ENCODE data around the gene FXYD6.
A peak's percentile ranks its signal among the peaks of the same experiment; 100 is the strongest.

FXYD6 gene

DNA sequence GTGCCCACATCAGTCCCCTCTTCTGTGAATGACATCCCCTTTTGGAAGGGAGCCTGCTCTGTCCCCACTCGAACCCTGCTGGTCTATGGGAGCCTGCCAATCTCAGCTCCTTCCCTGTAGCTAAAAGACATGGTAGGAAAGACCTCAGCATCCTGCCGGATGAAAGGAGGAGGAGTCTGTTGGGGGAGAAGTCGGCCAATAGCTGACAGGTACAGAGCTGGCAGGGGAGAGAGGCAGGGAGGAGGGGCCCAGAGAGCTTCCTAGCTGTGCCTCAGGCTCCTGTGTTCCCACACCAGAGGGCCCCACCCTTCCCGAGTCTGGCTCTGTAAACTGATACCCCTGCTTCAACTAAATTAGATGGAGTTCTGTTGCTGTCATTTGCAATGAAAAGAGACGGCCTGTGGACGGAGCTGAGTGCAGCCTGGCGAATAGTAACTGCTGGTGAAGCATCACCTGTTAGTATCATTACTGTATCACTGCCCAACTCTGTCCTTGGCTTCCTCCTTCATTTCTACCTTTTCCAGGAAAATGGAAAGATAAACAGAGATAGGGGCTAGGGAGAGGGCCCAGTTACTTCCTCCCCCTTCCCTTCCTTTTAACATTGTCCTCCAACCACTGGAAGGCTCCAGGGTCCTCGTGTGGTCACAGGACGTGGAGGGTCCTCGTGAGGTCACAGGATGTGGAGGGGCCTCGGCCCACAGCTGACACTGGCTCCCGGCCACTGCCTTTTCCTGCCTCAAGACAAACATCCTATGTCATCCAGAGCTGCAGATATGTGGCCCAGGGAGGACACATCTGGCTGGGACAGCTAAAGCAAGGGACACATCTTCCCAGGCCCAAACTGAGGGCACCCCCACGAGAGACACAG, 15.1 kb downstream of the FXYD6 start:
- TF ChIP-seq YY1 (IDR thresholded peaks at IDR 0.05; ENCODE audit: insufficient read depth, insufficient read length) (no peak), SUZ12 (IDR thresholded peaks at IDR 0.05; ENCODE audit: extremely low read depth, insufficient read depth, insufficient read length) (no peak), ZNF274 (IDR thresholded peaks at IDR 0.05; ENCODE audit: low read depth, low read length) (no peak)
- H3K36me3 ChIP-seq (ENCODE audit: insufficient read depth, insufficient read length, low read length): no peaks in the 10 kb centered on the region
- no peak overlapping the region for H3K4me3 ChIP-seq (ENCODE audit: insufficient read length, low read depth)
- no peak overlapping the region for H3K9ac ChIP-seq (ENCODE audit: insufficient read length, low read depth)
- no peaks in the 10 kb centered on the region for H3K9me3 ChIP-seq (ENCODE audit: insufficient read depth, low read length)
- peaks cover 6% of the 10 kb centered on the region for H3K4me1 ChIP-seq (ENCODE audit: insufficient read depth, insufficient read length)
- DNase-seq (ENCODE audit: low read depth, low spot score): peak; percentile 88
- H3K27me3 ChIP-seq (ENCODE audit: insufficient read depth, insufficient read length): peaks cover 12% of the 10 kb centered on the region

DNA sequence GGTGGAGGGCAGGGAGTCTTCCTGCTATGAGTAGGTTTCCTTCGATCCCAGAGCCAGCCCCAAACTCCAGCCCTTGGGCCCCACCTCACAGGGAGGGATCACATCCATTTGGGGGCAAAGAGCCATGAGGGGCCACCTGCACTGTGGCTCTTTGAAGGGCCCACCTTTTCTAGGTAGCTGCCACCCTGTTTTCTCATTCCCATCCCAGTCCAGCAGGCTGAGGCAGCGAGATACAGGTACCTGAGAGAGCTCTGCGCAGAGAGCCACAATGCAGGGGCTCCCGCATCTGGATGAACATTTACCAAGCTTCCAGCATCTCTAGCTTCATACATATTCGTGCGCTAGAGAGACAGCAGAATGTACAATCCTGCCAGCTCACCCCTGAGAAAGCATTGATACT, 16.3 kb downstream of the FXYD6 start:
- Histone ChIP-seq H3K27me3 (ENCODE audit: insufficient read depth, insufficient read length) (peaks cover 2% of the 10 kb centered on the region), H3K4me3 (ENCODE audit: insufficient read length, low read depth) (no peak overlapping the region), H3K36me3 (ENCODE audit: insufficient read depth, insufficient read length, low read length) (no peaks in the 10 kb centered on the region), H3K4me1 (ENCODE audit: insufficient read depth, insufficient read length) (peaks cover 8% of the 10 kb centered on the region), H3K9me3 (ENCODE audit: insufficient read depth, low read length) (no peaks in the 10 kb centered on the region), H3K9ac (ENCODE audit: insufficient read length, low read depth) (no peak overlapping the region)
- TF ChIP-seq YY1 (IDR thresholded peaks at IDR 0.05; ENCODE audit: insufficient read depth, insufficient read length) (no peak), ZNF274 (IDR thresholded peaks at IDR 0.05; ENCODE audit: low read depth, low read length) (no peak), SUZ12 (IDR thresholded peaks at IDR 0.05; ENCODE audit: extremely low read depth, insufficient read depth, insufficient read length) (no peak)
- DNase-seq (ENCODE audit: low read depth, low spot score): no peak

DNA sequence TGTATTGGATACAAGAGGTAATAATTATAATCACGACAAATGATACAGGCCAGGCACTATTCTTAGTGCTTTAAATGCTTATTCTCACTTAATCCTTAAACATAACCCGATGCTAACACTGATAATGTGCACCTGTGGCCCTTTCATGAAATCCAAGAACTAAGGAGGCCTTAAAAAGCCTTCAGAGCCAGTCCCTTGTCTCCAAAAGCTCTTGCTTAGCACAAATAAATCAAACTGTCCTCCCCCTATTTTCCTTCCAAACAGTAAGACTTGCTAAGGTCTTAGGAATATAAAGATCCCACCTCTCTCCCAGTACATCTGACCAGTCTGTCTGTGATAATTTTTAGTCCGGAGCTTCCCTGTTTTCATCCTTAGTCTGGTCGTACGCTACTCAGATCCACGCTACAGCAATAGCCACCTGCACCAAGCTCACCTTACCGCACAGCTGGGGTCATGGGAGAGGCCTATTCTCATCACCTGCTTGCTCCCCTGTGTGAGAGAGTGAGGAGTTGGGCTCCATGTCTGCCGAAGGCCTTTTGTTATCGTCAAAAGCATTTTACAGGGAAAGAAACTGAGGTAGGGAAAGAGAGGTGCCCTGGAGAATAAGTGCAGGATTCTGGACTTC, 16.9 kb downstream of the FXYD6 start:
- H3K27me3 ChIP-seq (ENCODE audit: insufficient read depth, insufficient read length): no peaks in the 10 kb centered on the region
- no peaks in the 10 kb centered on the region for H3K9me3 ChIP-seq (ENCODE audit: insufficient read depth, low read length)
- H3K4me3 ChIP-seq (ENCODE audit: insufficient read length, low read depth): no peak overlapping the region
- peaks cover 8% of the 10 kb centered on the region for H3K4me1 ChIP-seq (ENCODE audit: insufficient read depth, insufficient read length)
- TF ChIP-seq YY1 (IDR thresholded peaks at IDR 0.05; ENCODE audit: insufficient read depth, insufficient read length) (no peak), ZNF274 (IDR thresholded peaks at IDR 0.05; ENCODE audit: low read depth, low read length) (no peak), SUZ12 (IDR thresholded peaks at IDR 0.05; ENCODE audit: extremely low read depth, insufficient read depth, insufficient read length) (no peak)
- H3K36me3 ChIP-seq (ENCODE audit: insufficient read depth, insufficient read length, low read length): no peaks in the 10 kb centered on the region
- H3K9ac ChIP-seq (ENCODE audit: insufficient read length, low read depth): no peak overlapping the region
- DNase-seq (ENCODE audit: low read depth, low spot score): no peak

DNA sequence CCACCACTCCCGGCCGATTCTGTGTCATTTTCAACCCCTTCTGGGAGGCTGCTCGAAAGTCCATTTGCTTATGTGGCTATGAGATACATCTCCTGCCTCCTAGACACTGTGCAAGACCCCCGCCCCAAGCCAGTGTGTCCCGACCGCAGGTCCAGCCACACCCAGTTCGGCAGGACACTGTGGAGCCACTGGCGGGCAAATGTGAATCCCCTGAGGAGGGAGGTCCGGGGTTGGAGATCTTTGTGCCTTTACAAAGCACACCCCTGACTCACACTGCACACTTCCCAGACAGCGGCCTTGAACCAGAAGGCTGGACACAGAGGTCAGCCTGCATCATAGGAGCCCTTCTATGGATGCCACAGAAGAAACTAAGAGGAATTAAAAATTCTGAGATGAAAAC, 17.4 kb downstream of the FXYD6 start:
- H3K9me3 ChIP-seq (ENCODE audit: insufficient read depth, low read length): no peaks in the 10 kb centered on the region
- DNase-seq (ENCODE audit: low read depth, low spot score): no peak
- no peak overlapping the region for H3K9ac ChIP-seq (ENCODE audit: insufficient read length, low read depth)
- H3K27me3 ChIP-seq (ENCODE audit: insufficient read depth, insufficient read length): no peaks in the 10 kb centered on the region
- H3K4me3 ChIP-seq (ENCODE audit: insufficient read length, low read depth): no peak overlapping the region
- TF ChIP-seq YY1 (IDR thresholded peaks at IDR 0.05; ENCODE audit: insufficient read depth, insufficient read length) (no peak), ZNF274 (IDR thresholded peaks at IDR 0.05; ENCODE audit: low read depth, low read length) (no peak), SUZ12 (IDR thresholded peaks at IDR 0.05; ENCODE audit: extremely low read depth, insufficient read depth, insufficient read length) (no peak)
- no peaks in the 10 kb centered on the region for H3K36me3 ChIP-seq (ENCODE audit: insufficient read depth, insufficient read length, low read length)
- H3K4me1 ChIP-seq (ENCODE audit: insufficient read depth, insufficient read length): peaks cover 8% of the 10 kb centered on the region

DNA sequence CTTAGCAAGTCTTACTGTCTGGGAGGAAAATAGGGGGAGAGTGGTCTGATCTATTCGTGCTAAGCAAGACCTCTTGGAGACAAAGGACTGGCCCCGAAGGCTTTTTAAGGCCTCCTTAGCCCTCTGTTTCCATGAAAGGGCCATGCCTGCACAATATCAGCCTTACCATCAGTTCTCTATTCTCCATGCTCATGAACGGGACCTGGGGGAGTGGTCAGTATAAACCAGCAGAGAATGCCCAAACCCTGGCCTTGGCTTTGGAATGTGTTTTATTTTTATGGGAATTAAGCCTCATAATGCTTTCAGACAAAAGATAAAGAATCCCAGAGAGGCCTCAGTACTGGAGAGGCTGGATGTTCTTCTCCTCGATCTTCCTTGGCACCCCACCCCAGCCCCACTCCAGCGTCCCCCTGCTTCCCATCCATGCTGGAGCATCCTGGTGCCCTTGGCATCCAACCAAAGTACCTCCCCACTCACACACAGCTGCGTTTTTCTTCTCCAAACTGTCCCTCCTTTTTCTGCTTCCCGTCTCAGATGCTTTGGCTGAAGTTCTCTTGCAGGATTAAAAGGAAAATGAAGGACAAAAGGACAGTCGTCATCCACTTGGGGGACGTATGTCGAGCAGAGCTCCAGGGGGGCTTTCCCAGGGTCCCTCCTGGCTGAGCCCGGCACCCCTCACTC, 18.6 kb downstream of the FXYD6 start:
- Histone ChIP-seq H3K36me3 (ENCODE audit: insufficient read depth, insufficient read length, low read length) (no peaks in the 10 kb centered on the region), H3K4me1 (ENCODE audit: insufficient read depth, insufficient read length) (peaks cover 8% of the 10 kb centered on the region), H3K4me3 (ENCODE audit: insufficient read length, low read depth) (no peak overlapping the region), H3K9me3 (ENCODE audit: insufficient read depth, low read length) (no peaks in the 10 kb centered on the region), H3K9ac (ENCODE audit: insufficient read length, low read depth) (no peak overlapping the region), H3K27me3 (ENCODE audit: insufficient read depth, insufficient read length) (no peaks in the 10 kb centered on the region)
- no peak for DNase-seq (ENCODE audit: low read depth, low spot score)
- TF ChIP-seq YY1 (IDR thresholded peaks at IDR 0.05; ENCODE audit: insufficient read depth, insufficient read length): no peak
- TF ChIP-seq ZNF274 (IDR thresholded peaks at IDR 0.05; ENCODE audit: low read depth, low read length): no peak
- TF ChIP-seq SUZ12 (IDR thresholded peaks at IDR 0.05; ENCODE audit: extremely low read depth, insufficient read depth, insufficient read length): no peak

DNA sequence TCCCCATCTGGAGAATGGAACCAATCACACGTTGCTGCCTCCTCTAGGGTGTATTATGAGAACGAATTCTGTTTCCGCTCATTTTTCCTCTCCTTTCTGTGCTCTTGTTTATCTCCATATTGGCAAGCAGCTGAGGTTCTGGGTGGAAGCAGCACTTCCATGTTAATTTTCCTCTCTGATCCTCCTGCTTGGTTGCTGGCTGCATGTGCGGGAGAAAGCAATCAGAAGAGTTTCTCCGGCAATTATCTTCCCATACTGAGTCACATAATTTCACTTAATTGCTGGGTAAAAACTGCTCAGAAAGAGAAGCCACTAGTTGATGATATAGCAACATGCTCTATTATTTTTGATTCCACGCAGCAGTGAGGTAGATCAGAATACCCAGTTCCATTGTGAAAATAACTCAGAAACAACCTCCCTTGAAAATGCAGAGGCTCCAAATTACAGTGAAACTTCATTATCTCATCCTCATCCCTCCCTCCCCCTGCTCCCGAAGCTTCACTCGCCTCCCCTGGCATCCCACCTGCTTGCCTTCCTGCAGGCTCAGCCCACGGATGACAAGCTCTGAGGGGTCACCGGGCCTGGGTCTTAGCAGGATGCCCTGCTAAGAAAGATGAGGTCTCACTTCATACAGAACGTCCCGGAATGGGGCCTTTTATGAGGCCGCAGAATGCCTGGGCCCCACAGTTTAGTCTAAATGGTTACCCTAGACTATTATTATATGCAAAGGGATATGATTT, 20.4 kb downstream of the FXYD6 start:
- no peak for DNase-seq (ENCODE audit: low read depth, low spot score)
- peaks cover 2% of the 10 kb centered on the region for H3K4me1 ChIP-seq (ENCODE audit: insufficient read depth, insufficient read length)
- no peaks in the 10 kb centered on the region for H3K9me3 ChIP-seq (ENCODE audit: insufficient read depth, low read length)
- no peaks in the 10 kb centered on the region for H3K36me3 ChIP-seq (ENCODE audit: insufficient read depth, insufficient read length, low read length)
- H3K27me3 ChIP-seq (ENCODE audit: insufficient read depth, insufficient read length): no peaks in the 10 kb centered on the region
- H3K4me3 ChIP-seq (ENCODE audit: insufficient read length, low read depth): no peak overlapping the region
- TF ChIP-seq ZNF274 (IDR thresholded peaks at IDR 0.05; ENCODE audit: low read depth, low read length): no peak
- no peak for TF ChIP-seq SUZ12 (IDR thresholded peaks at IDR 0.05; ENCODE audit: extremely low read depth, insufficient read depth, insufficient read length)
- TF ChIP-seq YY1 (IDR thresholded peaks at IDR 0.05; ENCODE audit: insufficient read depth, insufficient read length): no peak
- H3K9ac ChIP-seq (ENCODE audit: insufficient read length, low read depth): no peak overlapping the region
